Measurements from ENCODE around the gene ZBTB24.

The ZBTB24 gene

GRCh38 chr6:109498052-109498451, 15.0 kb upstream of the ZBTB24 start:
- DNase-seq: no peak

GRCh38 chr6:109496036-109496772, 13.2 kb upstream of the ZBTB24 start:
- no peak for DNase-seq

- DNase-seq: no peak
These were observed 10.8 kb upstream of the ZBTB24 start for GRCh38 chr6:109493865-109494264.

GRCh38 chr6:109491207-109491938, 8.4 kb upstream of the ZBTB24 start:
- no peak for DNase-seq

GRCh38 chr6:109490713-109491112, 7.7 kb upstream of the ZBTB24 start:
- DNase-seq: no peak

- DNase-seq: no peak
These were observed 5.0 kb upstream of the ZBTB24 start for GRCh38 chr6:109488001-109488400.

- DNase-seq: no peak
These were observed 3.0 kb upstream of the ZBTB24 start for GRCh38 chr6:109486068-109486467.

GRCh38 chr6:109485266-109485935, 2.4 kb upstream of the ZBTB24 start:
- DNase-seq: no peak

GRCh38 chr6:109484122-109484521, 1.1 kb upstream of the ZBTB24 start:
- DNase-seq: no peak

GRCh38 chr6:109483735-109484057, 677 bp upstream of the ZBTB24 start:
- no peak for DNase-seq

- no peak for DNase-seq
These were observed 2.0 kb downstream of the ZBTB24 start for GRCh38 chr6:109480993-109481480.

GRCh38 chr6:109478841-109479624, 4.0 kb downstream of the ZBTB24 start:
- no peak for DNase-seq

GRCh38 chr6:109478222-109478805, 4.7 kb downstream of the ZBTB24 start:
- DNase-seq: no peak

- no peak for DNase-seq
These were observed 5.3 kb downstream of the ZBTB24 start for GRCh38 chr6:109477725-109478124.

- DNase-seq: no peak
These were observed 5.8 kb downstream of the ZBTB24 start for GRCh38 chr6:109477184-109477583.

GRCh38 chr6:109475625-109476024, 7.4 kb downstream of the ZBTB24 start:
- no peak for DNase-seq

GRCh38 chr6:109474995-109475394, 8.0 kb downstream of the ZBTB24 start:
- DNase-seq: no peak

- DNase-seq: no peak
These were observed 9.9 kb downstream of the ZBTB24 start for GRCh38 chr6:109473120-109473519.

GRCh38 chr6:109472132-109472995, 10.7 kb downstream of the ZBTB24 start:
- DNase-seq: no peak

GRCh38 chr6:109471105-109471810, 11.8 kb downstream of the ZBTB24 start:
- DNase-seq: no peak

- no peak for DNase-seq
These were observed 13.3 kb downstream of the ZBTB24 start for GRCh38 chr6:109469591-109470189.

All from activated CD4-positive, alpha-beta T cell treated with anti-CD3 and anti-CD28 coated beads for 48 hours (primary cell).